Right lobe of liver (tissue), 4 donors: ENCODE results near the gene NT5C3A.

Experiments
- CTCF ChIP-seq, 4 donors: fragments of 200-600 bp in 3 of 4; fragments of 450-650 bp in 1 of 4; IDR thresholded peaks; one replicate each; pipeline versions ENCODE4 v1.5.1 to v1.8.0; 2016 to 2022; ENCODE audit warnings: antibody characterized with exemption in 4 of 4, mild to moderate bottlenecking in 2 of 4
- POLR2A ChIP-seq: fragments of 450-650 bp; IDR thresholded peaks from one replicate; pipeline ENCODE4 v1.6.1; 2017; ENCODE audit warnings: antibody characterized with exemption, mild to moderate bottlenecking
- donor health status: DM: no; HTN: no; CAD: no.
- donor health status: DM: no; HTN: no; CAD: no.
- donor health status: DM: no; HTN: yes; CAD: no.

- TF ChIP-seq CTCF (IDR thresholded peaks at IDR 0.05) (peak; percentile 48 to 82 (median 64)), POLR2A (peak; percentile 61)
Observed at GRCh38 chr7:33109005-33109757, 46.6 kb upstream of the NT5C3A start, which contains the start of gene RP9.
